Stomach (tissue), 9 donors: ENCODE measurements around the gene SLC35E1. TPM values are rescaled to one million over a fixed set of nuclear protein-coding genes. Genes with fewer than 3 reads are reported as not detected.
"Not testable (repeated sequence)": the region's sequence is repeated elsewhere in the genome, so short reads cannot be mapped to it uniquely, and the experiment has no call there.

Experiments used
- DNase-seq, 2 donors: peaks; one replicate each; pipeline versions ENCODE4 v3.0.0 to v3.0.0-alpha.2; 2013 to 2019
- H3K27ac ChIP-seq, 5 donors: fragments of 200-600 bp in 4 of 5; sonication (generic) in 4 of 5; one replicate each; pipeline ENCODE4 v1.5.1; 2013 to 2019; ENCODE audit warnings: mild to moderate bottlenecking in 1 of 5, moderate library complexity in 1 of 5
- H3K27me3 ChIP-seq, 3 donors: fragments of 200-600 bp; sonication (generic); one replicate each; pipeline ENCODE4 v1.5.1; 2017 to 2019; ENCODE audit warnings: mixed run types in 1 of 3
- H3K36me3 ChIP-seq, 4 donors: fragments of 200-600 bp; sonication (generic); 1 replicate in 3 of 4; 2 replicates in 1 of 4; pipeline ENCODE4 v1.5.1; 2016 to 2019
- H3K4me1 ChIP-seq, 4 donors: fragments of 200-600 bp; sonication (generic); one replicate each; pipeline ENCODE4 v1.5.1; 2016 to 2019
- H3K4me3 ChIP-seq, 4 donors: fragments of 200-600 bp; sonication (generic) in 3 of 4; one replicate each; pipeline ENCODE4 v1.5.1; 2016 to 2019; ENCODE audit warnings: mild to moderate bottlenecking in 1 of 4
- H3K9me3 ChIP-seq, 4 donors: fragments of 200-600 bp; sonication (generic); one replicate each; pipeline ENCODE4 v1.5.1; 2016 to 2019
- EP300 ChIP-seq: sonication (generic); formaldehyde crosslinking; IDR thresholded peaks from one replicate; pipeline ENCODE4 v1.6.1; 2017; ENCODE audit warnings: antibody characterized with exemption
- POLR2A ChIP-seq, 4 donors: fragments of 450-650 bp; IDR thresholded peaks; one replicate each; pipeline ENCODE4 v1.6.1; 2016; ENCODE audit warnings: antibody characterized with exemption in 4 of 4, control low read depth in 2 of 4, mild to moderate bottlenecking in 1 of 4, moderate library complexity in 1 of 4
- POLR2AphosphoS5 ChIP-seq, 3 donors: sonication (generic); formaldehyde crosslinking; IDR thresholded peaks; one replicate each; pipeline ENCODE4 v1.6.1; 2016; ENCODE audit warnings: antibody characterized with exemption in 3 of 3
- WGBS, 5 donors: extraction: QIAGEN DNeasy Blood & Tissue Kit in 3 of 5; methylation state at CpG; one replicate each; pipeline versions ENCODE4 v1.1.5 to v1.1.7; 2013 to 2018; 5-methylcytosine and 5-hydroxymethylcytosine counted together
- intact Hi-C: fragments of 100-400 bp; cut with DNase I; formaldehyde crosslinking; loops from one replicate; pipeline ENCODE4 v1.15.1; 2023; ENCODE audit warnings: low total_unique reads
- polyA plus RNA-seq, 3 donors: library from polyadenylated mRNA; stranded (reverse); fragments of 200-250 nt; gene quantifications; one replicate each; pipeline ENCODE4 v1.2.3, GENCODE V29; 2013
- total RNA-seq, 5 donors: library from RNA; depleted of rRNA; stranded (reverse); fragments of >200 nt; gene quantifications; one replicate each; pipeline versions ENCODE4 v1.1.0 to v1.2.3, GENCODE V29; 2014 to 2016
- TF ChIP-seq, protein P1 (sequence below), 7 experiments: fragments of 450-650 bp in 4 of 7; fragments of 200-600 bp in 3 of 7; sonication (generic) in 3 of 7; IDR thresholded peaks; one replicate each; pipeline ENCODE4 v1.5.1; 2016 to 2019; ENCODE audit warnings: antibody characterized with exemption in 7 of 7, control low read depth in 2 of 7, mild to moderate bottlenecking in 1 of 7
- donor health status: healthy with polysubstance abuse.
- donor health status: Bipolar disorder and iron deficiency.
- donor health status: healthy.

SLC35E1 gene
- total and polyA plus RNA-seq, 8 donors: 16.2 to 63.7 (median 27.7) TPM

DNA sequence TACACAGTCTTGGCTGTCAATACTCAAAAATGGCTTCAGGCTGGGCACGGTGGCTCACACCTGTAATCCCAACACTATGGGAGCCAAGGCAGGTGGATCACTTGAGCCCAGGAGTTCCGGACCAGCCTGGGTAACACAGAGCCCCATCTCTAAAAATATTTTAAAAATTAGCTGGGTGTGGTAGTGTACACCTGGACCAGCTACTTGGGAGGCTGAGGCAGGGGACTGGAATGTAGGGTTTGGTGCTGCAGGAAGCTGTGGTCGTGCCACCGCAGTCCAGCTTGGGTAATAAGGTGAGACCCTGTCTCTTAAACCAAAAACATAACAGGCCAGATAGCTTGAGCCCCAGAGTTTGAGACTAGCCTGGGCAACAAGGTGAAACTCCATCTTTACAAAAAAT, 23.3 kb downstream of the SLC35E1 start:
- H3K4me3 ChIP-seq: no peak overlapping the region
- peaks cover 23 to 52% (median 44%) of the 10 kb centered on the region in 4 donors for H3K36me3 ChIP-seq
- intact Hi-C loops: no loop called here
- WGBS, 5 donors: 92 to 93% (median 92%) methylated on average over 2 to 4 of the region's 4 CpGs
- TF ChIP-seq POLR2A (IDR thresholded peaks at IDR 0.05) (no peak), EP300 (no peak), POLR2AphosphoS5 (IDR thresholded peaks at IDR 0.05) (no peak)
- TF ChIP-seq, protein P1, sequence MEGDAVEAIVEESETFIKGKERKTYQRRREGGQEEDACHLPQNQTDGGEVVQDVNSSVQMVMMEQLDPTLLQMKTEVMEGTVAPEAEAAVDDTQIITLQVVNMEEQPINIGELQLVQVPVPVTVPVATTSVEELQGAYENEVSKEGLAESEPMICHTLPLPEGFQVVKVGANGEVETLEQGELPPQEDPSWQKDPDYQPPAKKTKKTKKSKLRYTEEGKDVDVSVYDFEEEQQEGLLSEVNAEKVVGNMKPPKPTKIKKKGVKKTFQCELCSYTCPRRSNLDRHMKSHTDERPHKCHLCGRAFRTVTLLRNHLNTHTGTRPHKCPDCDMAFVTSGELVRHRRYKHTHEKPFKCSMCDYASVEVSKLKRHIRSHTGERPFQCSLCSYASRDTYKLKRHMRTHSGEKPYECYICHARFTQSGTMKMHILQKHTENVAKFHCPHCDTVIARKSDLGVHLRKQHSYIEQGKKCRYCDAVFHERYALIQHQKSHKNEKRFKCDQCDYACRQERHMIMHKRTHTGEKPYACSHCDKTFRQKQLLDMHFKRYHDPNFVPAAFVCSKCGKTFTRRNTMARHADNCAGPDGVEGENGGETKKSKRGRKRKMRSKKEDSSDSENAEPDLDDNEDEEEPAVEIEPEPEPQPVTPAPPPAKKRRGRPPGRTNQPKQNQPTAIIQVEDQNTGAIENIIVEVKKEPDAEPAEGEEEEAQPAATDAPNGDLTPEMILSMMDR (IDR thresholded peaks at IDR 0.05): no peak
- no peak overlapping the region for H3K27ac ChIP-seq
- H3K9me3 ChIP-seq: no peaks in the 10 kb centered on the region
- H3K4me1 ChIP-seq: peaks cover 0 to 16% (median 5%) of the 10 kb centered on the region in 4 donors
- no peaks in the 10 kb centered on the region for H3K27me3 ChIP-seq
- DNase-seq: no peak

DNA sequence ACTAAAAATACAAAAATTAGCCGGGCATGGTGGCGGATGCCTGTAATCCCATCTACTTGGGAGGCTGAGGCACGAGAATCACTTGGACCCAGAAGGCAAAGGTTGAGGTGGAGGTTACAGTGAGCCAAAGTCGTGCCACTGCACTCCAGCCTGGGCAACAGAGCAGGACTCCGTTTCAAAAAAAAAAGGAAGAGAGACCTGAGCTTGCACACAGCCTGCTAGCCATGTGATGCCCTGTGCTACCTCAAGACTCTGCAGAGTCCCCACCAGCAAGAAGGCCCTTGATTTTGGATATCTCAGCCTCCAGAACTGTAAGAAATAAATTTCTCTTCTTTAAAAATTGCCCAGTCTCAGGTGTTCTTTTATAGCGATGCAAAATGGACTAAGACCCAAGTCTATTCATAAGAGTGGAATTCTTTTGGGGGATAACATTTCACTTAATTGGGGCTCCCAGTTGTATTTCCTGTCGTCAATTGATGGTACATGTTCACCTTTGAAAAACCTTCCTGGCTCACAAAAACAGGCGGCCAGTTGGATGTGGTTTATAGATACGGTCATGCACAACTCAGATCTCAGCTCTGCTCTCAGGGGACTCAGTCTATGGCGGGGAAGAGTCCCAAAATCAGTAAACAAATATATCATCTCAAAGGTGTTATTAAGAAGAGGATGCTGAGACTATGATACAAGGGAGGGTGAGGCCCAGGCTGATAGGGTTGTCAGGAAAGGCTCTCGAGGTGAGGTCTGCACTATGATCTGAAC, 27.6 kb downstream of the SLC35E1 start:
- DNase-seq: no peak
- TF ChIP-seq, protein P1 (IDR thresholded peaks at IDR 0.05): no peak
- TF ChIP-seq POLR2AphosphoS5 (IDR thresholded peaks at IDR 0.05): no peak
- TF ChIP-seq EP300: no peak
- Histone ChIP-seq H3K9me3 (no peaks in the 10 kb centered on the region), H3K4me3 (no peak overlapping the region), H3K36me3 (peaks cover 0 to 18% (median 10%) of the 10 kb centered on the region in 4 donors), H3K27me3 (no peaks in the 10 kb centered on the region), H3K27ac (no peak overlapping the region), H3K4me1 (peaks cover 11 to 49% (median 41%) of the 10 kb centered on the region in 4 donors)
- intact Hi-C loops: no loop called here
- 85 to 90% (median 90%) methylated on average over 11 of the region's 11 CpGs for WGBS, 5 donors

DNA sequence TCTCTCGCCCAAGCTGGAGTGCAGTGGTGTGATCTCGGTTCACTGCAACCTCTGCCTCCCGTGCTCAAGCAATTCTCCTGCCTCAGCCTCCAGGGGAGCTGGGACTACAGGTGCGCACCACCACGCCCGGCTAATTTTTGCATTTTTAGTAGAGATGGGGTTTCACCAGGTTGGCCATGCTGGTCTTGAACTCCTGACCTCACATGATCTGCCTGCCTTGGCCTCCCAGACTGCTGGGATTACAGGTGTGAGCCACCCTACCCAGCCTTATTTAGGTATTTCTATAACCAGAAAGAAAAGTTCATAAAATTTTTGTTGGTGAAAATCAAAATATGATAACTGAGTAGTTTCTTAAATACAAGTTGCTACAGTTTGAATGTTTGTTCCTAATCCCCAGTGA, 28.5 kb downstream of the SLC35E1 start:
- H3K27ac ChIP-seq, H3K9me3 ChIP-seq, intact Hi-C loops, DNase-seq, H3K27me3 ChIP-seq: not testable (repeated sequence)
- Histone ChIP-seq H3K4me1 (peaks cover 11 to 55% (median 45%) of the 10 kb centered on the region in 4 donors), H3K36me3 (peaks cover 2 to 19% (median 15%) of the 10 kb centered on the region in 4 donors), H3K4me3 (peak overlapping the region in 1 of 4 donors; percentile 98)
- WGBS, 5 donors: 76 to 82% (median 78%) methylated on average over 6 of the region's 6 CpGs

DNA sequence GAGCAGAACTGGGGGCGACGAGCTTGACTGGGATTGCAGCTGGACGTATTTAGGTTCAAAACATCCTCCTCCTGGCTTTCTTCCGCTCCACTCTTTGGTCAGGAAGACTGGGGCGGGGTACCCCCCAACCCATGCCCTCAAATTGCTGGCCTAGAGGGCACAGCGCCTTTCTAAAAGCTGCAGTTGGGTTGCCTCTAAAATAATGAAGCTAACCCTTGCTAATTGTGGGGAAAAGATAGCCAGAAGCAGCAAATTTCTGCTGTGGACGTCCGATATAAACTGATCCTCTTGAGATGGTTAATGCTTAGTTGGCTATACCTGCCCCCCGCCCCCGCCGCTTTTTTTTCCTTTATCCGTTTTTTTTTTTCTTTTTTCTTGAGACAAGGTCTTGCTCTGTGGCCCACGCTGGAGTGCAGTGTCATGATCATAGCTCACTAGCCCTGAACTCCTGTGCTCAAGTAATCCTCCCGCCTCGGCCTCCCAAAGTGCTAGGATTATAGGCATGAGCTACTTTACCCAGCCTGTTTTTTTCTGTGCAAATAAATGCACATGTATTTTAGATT, 29.2 kb downstream of the SLC35E1 start:
- no peaks in the 10 kb centered on the region for H3K9me3 ChIP-seq
- H3K4me1 ChIP-seq: peaks cover 11 to 61% (median 49%) of the 10 kb centered on the region in 4 donors
- peak overlapping the region; percentile 92 to 98 (median 94) for H3K4me3 ChIP-seq
- H3K27me3 ChIP-seq: no peaks in the 10 kb centered on the region
- H3K36me3 ChIP-seq: peaks cover 4 to 24% (median 21%) of the 10 kb centered on the region in 4 donors
- DNase-seq: no peak
- WGBS, 5 donors: 1 to 3% (median 2%) methylated on average over 12 to 15 of the region's 15 CpGs
- intact Hi-C loops: no loop called here
- peak overlapping the region; percentile 87 to 94 (median 88) for H3K27ac ChIP-seq
- TF ChIP-seq POLR2AphosphoS5 (IDR thresholded peaks at IDR 0.05) (no peak), EP300 (no peak), POLR2A (IDR thresholded peaks at IDR 0.05) (no peak)
- TF ChIP-seq, protein P1 (IDR thresholded peaks at IDR 0.05): no peak
